Gastrocnemius medialis (tissue), 4 donors: ENCODE results near the gene WDR33. TPM values are rescaled to one million over a fixed set of nuclear protein-coding genes. Genes with fewer than 3 reads are reported as not detected.
A peak's percentile ranks its signal among the peaks of the same experiment; 100 is the strongest.

Experiments
- ATAC-seq, 2 donors: fragments of 150-250 bp; one replicate each; pipeline ENCODE4 v1.9.1; 2016
- DNase-seq, 2 donors: peaks; one replicate each; pipeline ENCODE4 v3.0.0-alpha.2; 2019
- H3K27ac ChIP-seq, 4 donors: fragments of 200-600 bp; sonication (generic); 1 replicate in 1 of 4; 2 replicates in 3 of 4; pipeline ENCODE4 v1.5.1; 2016 to 2018; ENCODE audit warnings: mild to moderate bottlenecking in 2 of 4, moderate library complexity in 1 of 4
- H3K27me3 ChIP-seq, 3 donors: fragments of 200-600 bp; sonication (generic) in 2 of 3; 1 replicate in 1 of 3; 2 replicates in 2 of 3; pipeline versions ENCODE4 v1.5.1 to v1.6.0; 2016 to 2019; ENCODE audit warnings: mild to moderate bottlenecking in 1 of 3, moderate library complexity in 1 of 3
- H3K36me3 ChIP-seq, 2 donors: fragments of 200-600 bp; sonication (generic) in 1 of 2; one replicate each; pipeline ENCODE4 v1.5.1; 2017 to 2018
- H3K4me1 ChIP-seq, 2 donors: fragments of 200-600 bp; sonication (generic) in 1 of 2; one replicate each; pipeline ENCODE4 v1.5.1; 2016 to 2017; ENCODE audit warnings: mild to moderate bottlenecking in 2 of 2
- H3K4me3 ChIP-seq, 4 donors: fragments of 200-600 bp; sonication (generic) in 3 of 4; 1 replicate in 1 of 4; 2 replicates in 3 of 4; pipeline ENCODE4 v1.5.1; 2016 to 2019; ENCODE audit warnings: mild to moderate bottlenecking in 2 of 4
- H3K9me3 ChIP-seq, 3 donors: fragments of 200-600 bp; sonication (generic) in 2 of 3; 1 replicate in 1 of 3; 2 replicates in 2 of 3; pipeline ENCODE4 v1.5.1; 2016 to 2019
- POLR2A ChIP-seq, 2 donors: fragments of 450-650 bp; IDR thresholded peaks; one replicate each; pipeline ENCODE4 v1.6.1; 2017; ENCODE audit warnings: antibody characterized with exemption in 2 of 2, mild to moderate bottlenecking in 2 of 2, moderate library complexity in 2 of 2
- in situ Hi-C, 4 donors: fragments of 200-750 bp; cut with MboI; loops; one replicate each; pipeline versions ENCODE4 v1.15.0 to v1.8.0; 2017; ENCODE audit warnings: low sequenced_read_pairs in 4 of 4
- intact Hi-C: fragments of 100-400 bp; cut with DNase I; formaldehyde crosslinking; loops from one replicate; pipeline ENCODE4 v1.15.1; 2023; ENCODE audit warnings: low total_unique reads
- total RNA-seq, 4 donors: library from RNA; depleted of rRNA; stranded (reverse); fragments of >200 nt; gene quantifications; one replicate each; pipeline versions ENCODE4 v1.1.0 to v1.2.3, GENCODE V29; 2016
- TF ChIP-seq, protein P1 (sequence below), 5 experiments: fragments of 450-650 bp in 3 of 5; fragments of 200-600 bp in 2 of 5; sonication (generic) in 2 of 5; IDR thresholded peaks in 4 of 5; conservative IDR thresholded peaks in 1 of 5; 1 replicate in 4 of 5; 2 replicates in 1 of 5; pipeline ENCODE4 v1.5.1; 2016 to 2019; ENCODE audit warnings: antibody characterized with exemption in 5 of 5, mild to moderate bottlenecking in 3 of 5, moderate library complexity in 3 of 5

The WDR33 gene
- total RNA-seq, 4 donors from 2014 or later: 13.6 to 31.4 (median 20.6) TPM

- Histone ChIP-seq H3K9me3 (no peaks in the 10 kb centered on the region), H3K4me1 (peaks cover 12 to 25% of the 10 kb centered on the region in 2 donors), H3K4me3 (peak overlapping the region in 1 of 4 donors; percentile 53), H3K27ac (peak overlapping the region; percentile 44 to 67 (median 64)), H3K36me3 (no peaks in the 10 kb centered on the region), H3K27me3 (no peaks in the 10 kb centered on the region)
- no peak for TF ChIP-seq POLR2A (IDR thresholded peaks at IDR 0.05)
- TF ChIP-seq, protein P1, sequence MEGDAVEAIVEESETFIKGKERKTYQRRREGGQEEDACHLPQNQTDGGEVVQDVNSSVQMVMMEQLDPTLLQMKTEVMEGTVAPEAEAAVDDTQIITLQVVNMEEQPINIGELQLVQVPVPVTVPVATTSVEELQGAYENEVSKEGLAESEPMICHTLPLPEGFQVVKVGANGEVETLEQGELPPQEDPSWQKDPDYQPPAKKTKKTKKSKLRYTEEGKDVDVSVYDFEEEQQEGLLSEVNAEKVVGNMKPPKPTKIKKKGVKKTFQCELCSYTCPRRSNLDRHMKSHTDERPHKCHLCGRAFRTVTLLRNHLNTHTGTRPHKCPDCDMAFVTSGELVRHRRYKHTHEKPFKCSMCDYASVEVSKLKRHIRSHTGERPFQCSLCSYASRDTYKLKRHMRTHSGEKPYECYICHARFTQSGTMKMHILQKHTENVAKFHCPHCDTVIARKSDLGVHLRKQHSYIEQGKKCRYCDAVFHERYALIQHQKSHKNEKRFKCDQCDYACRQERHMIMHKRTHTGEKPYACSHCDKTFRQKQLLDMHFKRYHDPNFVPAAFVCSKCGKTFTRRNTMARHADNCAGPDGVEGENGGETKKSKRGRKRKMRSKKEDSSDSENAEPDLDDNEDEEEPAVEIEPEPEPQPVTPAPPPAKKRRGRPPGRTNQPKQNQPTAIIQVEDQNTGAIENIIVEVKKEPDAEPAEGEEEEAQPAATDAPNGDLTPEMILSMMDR (IDR thresholded peaks at IDR 0.05 in 4 of 5, conservative IDR thresholded peaks at IDR 0.05 in 1 of 5): no peak
- intact Hi-C loops: no loop called here
- DNase-seq (no peak), ATAC-seq (no peak)
- in situ Hi-C loops: no loop called here
These were observed 147.9 kb downstream of the WDR33 start for GRCh38 chr2:127662937-127663565.

GRCh38 chr2:127661949-127662510 is 148.9 kb downstream of the WDR33 start:
- no peaks in the 10 kb centered on the region for H3K36me3 ChIP-seq
- in situ Hi-C loops (no loop called here), intact Hi-C loops (no loop called here)
- TF ChIP-seq POLR2A (IDR thresholded peaks at IDR 0.05): no peak
- TF ChIP-seq, protein P1 (IDR thresholded peaks at IDR 0.05 in 4 of 5, conservative IDR thresholded peaks at IDR 0.05 in 1 of 5): peak in 1 of 5 experiments; percentile 11
- peak; percentile 31 to 35 for ATAC-seq
- H3K4me3 ChIP-seq: no peak overlapping the region
- H3K27ac ChIP-seq: peak overlapping the region; percentile 52 to 79 (median 72)
- no peaks in the 10 kb centered on the region for H3K27me3 ChIP-seq
- no peaks in the 10 kb centered on the region for H3K9me3 ChIP-seq
- DNase-seq: peak in 1 of 2 donors; percentile 24
- H3K4me1 ChIP-seq: peaks cover 16 to 26% of the 10 kb centered on the region in 2 donors

GRCh38 chr2:127661072-127661649 is 149.8 kb downstream of the WDR33 start:
- in situ Hi-C loops: no loop called here
- TF ChIP-seq, protein P1 (IDR thresholded peaks at IDR 0.05 in 4 of 5, conservative IDR thresholded peaks at IDR 0.05 in 1 of 5): no peak
- TF ChIP-seq POLR2A (IDR thresholded peaks at IDR 0.05): no peak
- H3K36me3 ChIP-seq: no peaks in the 10 kb centered on the region
- DNase-seq: peak in 1 of 2 donors; percentile 8
- H3K4me3 ChIP-seq: no peak overlapping the region
- H3K4me1 ChIP-seq: peaks cover 21 to 29% of the 10 kb centered on the region in 2 donors
- no peaks in the 10 kb centered on the region for H3K27me3 ChIP-seq
- H3K9me3 ChIP-seq: no peaks in the 10 kb centered on the region
- peak overlapping the region; percentile 52 to 79 (median 72) for H3K27ac ChIP-seq
- intact Hi-C loops: no loop called here
- no peak for ATAC-seq

- ATAC-seq (no peak), DNase-seq (no peak)
- in situ Hi-C loops (no loop called here), intact Hi-C loops (no loop called here)
- Histone ChIP-seq H3K4me3 (no peak overlapping the region), H3K36me3 (no peaks in the 10 kb centered on the region), H3K9me3 (no peaks in the 10 kb centered on the region), H3K27me3 (no peaks in the 10 kb centered on the region), H3K27ac (peak overlapping the region; percentile 13 to 79 (median 72)), H3K4me1 (peaks cover 26 to 33% of the 10 kb centered on the region in 2 donors)
- TF ChIP-seq, protein P1 (IDR thresholded peaks at IDR 0.05 in 4 of 5, conservative IDR thresholded peaks at IDR 0.05 in 1 of 5): no peak
- no peak for TF ChIP-seq POLR2A (IDR thresholded peaks at IDR 0.05)
These were observed 150.7 kb downstream of the WDR33 start for GRCh38 chr2:127660291-127660578.
